ENCODE data around the gene CABLES1.

DNA sequence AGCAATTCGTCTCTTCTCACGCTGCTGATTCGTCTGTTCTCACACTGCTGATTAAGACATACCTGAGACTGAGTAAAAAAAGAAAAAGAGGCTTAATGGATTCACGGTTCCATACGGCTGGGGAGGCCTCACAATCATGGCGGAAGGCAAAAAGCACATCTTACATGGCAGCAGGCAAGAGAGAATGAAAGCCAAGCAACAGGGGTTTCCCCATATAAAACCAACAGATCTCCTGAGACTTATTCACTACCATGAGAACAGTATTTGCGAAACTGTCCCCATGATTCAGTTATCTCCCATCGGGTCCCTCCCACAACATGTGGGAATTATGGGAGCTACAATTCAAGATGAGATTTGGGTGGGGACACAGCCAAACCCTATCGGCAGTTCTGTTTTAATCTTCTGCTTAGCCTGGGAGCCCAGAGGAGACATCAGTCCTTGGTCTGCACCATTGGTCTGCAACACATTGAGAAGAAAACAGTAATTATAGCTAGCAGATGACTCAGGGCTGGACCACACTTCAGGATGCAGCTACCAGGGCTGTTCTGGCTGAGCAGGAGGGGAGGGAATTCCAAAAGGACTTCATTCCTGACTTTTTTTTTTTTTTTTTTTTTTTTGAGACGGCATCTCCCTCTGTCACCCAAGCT, 69.4 kb downstream of the CABLES1 start:
- TF ChIP-seq, protein P1, sequence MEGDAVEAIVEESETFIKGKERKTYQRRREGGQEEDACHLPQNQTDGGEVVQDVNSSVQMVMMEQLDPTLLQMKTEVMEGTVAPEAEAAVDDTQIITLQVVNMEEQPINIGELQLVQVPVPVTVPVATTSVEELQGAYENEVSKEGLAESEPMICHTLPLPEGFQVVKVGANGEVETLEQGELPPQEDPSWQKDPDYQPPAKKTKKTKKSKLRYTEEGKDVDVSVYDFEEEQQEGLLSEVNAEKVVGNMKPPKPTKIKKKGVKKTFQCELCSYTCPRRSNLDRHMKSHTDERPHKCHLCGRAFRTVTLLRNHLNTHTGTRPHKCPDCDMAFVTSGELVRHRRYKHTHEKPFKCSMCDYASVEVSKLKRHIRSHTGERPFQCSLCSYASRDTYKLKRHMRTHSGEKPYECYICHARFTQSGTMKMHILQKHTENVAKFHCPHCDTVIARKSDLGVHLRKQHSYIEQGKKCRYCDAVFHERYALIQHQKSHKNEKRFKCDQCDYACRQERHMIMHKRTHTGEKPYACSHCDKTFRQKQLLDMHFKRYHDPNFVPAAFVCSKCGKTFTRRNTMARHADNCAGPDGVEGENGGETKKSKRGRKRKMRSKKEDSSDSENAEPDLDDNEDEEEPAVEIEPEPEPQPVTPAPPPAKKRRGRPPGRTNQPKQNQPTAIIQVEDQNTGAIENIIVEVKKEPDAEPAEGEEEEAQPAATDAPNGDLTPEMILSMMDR (IDR thresholded peaks at IDR 0.05): no peak
- TF ChIP-seq POLR2A (IDR thresholded peaks at IDR 0.05): no peak
